Measurements from ENCODE around the gene CYP26B1. TPM values are rescaled to one million over a fixed set of nuclear protein-coding genes. Genes with fewer than 3 reads are reported as not detected.

The CYP26B1 gene
- total and polyA plus RNA-seq, 2 experiments from 2014 or later = 3.9 to 6.5 TPM

DNA sequence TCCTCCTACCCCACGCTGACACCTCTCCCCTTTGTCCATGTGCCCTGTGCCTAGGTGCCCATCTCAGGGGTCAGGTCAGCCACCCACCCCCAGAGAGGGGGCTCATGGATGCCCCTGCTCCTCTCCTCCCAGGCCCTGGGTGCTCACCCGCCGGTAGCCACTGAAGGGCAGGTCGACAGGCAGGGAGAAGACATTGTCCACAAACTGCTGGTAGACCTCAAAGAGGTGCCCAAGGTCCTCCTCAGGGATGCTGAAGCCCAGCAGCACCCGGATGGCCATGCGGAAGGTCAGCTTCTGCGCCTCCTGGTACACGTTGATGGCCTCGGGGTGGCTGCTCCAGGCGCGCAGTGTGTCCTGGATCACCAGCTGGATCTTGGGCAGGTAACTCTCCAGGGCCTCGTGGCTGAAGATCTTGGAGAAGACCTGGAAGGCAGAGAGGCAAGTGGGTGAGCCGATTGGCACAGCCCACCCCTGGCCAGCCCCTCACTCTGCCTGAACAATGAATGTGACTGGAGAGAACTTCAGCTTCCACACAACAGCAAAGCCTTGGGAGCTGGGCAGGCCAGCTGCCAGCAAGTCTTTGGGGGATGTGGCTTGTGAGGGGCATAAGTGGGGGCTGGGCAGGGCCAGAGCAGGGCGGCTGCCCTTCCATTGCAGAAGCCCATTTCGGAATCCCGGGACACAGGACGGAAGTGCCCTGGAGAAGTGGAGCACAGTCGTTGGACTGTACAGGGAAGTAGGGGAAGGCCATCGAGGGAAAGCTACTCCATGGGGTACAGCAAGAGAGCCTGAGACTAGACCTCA, 12.5 kb downstream of the CYP26B1 start:
- H3K36me3 ChIP-seq (replicated peaks; ENCODE audit: insufficient read depth, low read depth) = no peaks in the 10 kb centered on the region
- H3K27me3 ChIP-seq = peaks cover under 1% of the 10 kb centered on the region
- H2AFZ ChIP-seq = no peak overlapping the region
- no peak for DNase-seq (ENCODE audit: low spot score)
- H3K79me2 ChIP-seq = no peaks in the 10 kb centered on the region
- H4K20me1 ChIP-seq (ENCODE audit: insufficient read depth, poor library complexity, severe bottlenecking) = no peaks in the 10 kb centered on the region
- H3K27ac ChIP-seq = no peak overlapping the region
- WGBS (ENCODE audit: low lambda C conversion rate, missing lambda C conversion rate) = 92% methylated on average over 19 of the region's 19 CpGs
- no peak overlapping the region for H3K4me2 ChIP-seq
- TF ChIP-seq, protein P1, sequence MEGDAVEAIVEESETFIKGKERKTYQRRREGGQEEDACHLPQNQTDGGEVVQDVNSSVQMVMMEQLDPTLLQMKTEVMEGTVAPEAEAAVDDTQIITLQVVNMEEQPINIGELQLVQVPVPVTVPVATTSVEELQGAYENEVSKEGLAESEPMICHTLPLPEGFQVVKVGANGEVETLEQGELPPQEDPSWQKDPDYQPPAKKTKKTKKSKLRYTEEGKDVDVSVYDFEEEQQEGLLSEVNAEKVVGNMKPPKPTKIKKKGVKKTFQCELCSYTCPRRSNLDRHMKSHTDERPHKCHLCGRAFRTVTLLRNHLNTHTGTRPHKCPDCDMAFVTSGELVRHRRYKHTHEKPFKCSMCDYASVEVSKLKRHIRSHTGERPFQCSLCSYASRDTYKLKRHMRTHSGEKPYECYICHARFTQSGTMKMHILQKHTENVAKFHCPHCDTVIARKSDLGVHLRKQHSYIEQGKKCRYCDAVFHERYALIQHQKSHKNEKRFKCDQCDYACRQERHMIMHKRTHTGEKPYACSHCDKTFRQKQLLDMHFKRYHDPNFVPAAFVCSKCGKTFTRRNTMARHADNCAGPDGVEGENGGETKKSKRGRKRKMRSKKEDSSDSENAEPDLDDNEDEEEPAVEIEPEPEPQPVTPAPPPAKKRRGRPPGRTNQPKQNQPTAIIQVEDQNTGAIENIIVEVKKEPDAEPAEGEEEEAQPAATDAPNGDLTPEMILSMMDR (IDR thresholded peaks at IDR 0.05; ENCODE audit: poor library complexity) = no peak
- TF ChIP-seq EZH2phosphoT487 (IDR thresholded peaks at IDR 0.05; ENCODE audit: low read depth, severe bottlenecking, unreplicated experiment) (no peak), EZH2 (IDR thresholded peaks at IDR 0.05; ENCODE audit: borderline replicate concordance) (no peak)
- H3K4me1 ChIP-seq (ENCODE audit: insufficient read depth) = peaks cover 7% of the 10 kb centered on the region
- no peaks in the 10 kb centered on the region for H3K9me3 ChIP-seq (ENCODE audit: low read depth)
- H3K4me3 ChIP-seq = no peak overlapping the region
- H3K9me2 ChIP-seq (replicated peaks; ENCODE audit: insufficient read depth) = no peaks in the 10 kb centered on the region

GRCh38 chr2:72134408-72134996, 13.2 kb downstream of the CYP26B1 start:
- Histone ChIP-seq H3K4me1 (ENCODE audit: insufficient read depth) (peaks cover 10% of the 10 kb centered on the region), H2AFZ (no peak overlapping the region), H3K27me3 (peaks cover 4% of the 10 kb centered on the region), H3K4me2 (no peak overlapping the region), H3K9me2 (replicated peaks; ENCODE audit: insufficient read depth) (no peaks in the 10 kb centered on the region), H3K36me3 (replicated peaks; ENCODE audit: insufficient read depth, low read depth) (no peaks in the 10 kb centered on the region), H3K79me2 (no peaks in the 10 kb centered on the region), H3K4me3 (no peak overlapping the region), H4K20me1 (ENCODE audit: insufficient read depth, poor library complexity, severe bottlenecking) (no peaks in the 10 kb centered on the region), H3K9me3 (ENCODE audit: low read depth) (no peaks in the 10 kb centered on the region), H3K27ac (no peak overlapping the region)
- no peak for DNase-seq (ENCODE audit: low spot score)
- TF ChIP-seq EZH2 (IDR thresholded peaks at IDR 0.05; ENCODE audit: borderline replicate concordance) = no peak
- no peak for TF ChIP-seq EZH2phosphoT487 (IDR thresholded peaks at IDR 0.05; ENCODE audit: low read depth, severe bottlenecking, unreplicated experiment)
- TF ChIP-seq, protein P1 (IDR thresholded peaks at IDR 0.05; ENCODE audit: poor library complexity) = no peak
- 83% methylated on average over 10 of the region's 10 CpGs for WGBS (ENCODE audit: low lambda C conversion rate, missing lambda C conversion rate)

GRCh38 chr2:72133721-72134407, 13.8 kb downstream of the CYP26B1 start:
- peaks cover 10% of the 10 kb centered on the region for H3K4me1 ChIP-seq (ENCODE audit: insufficient read depth)
- no peaks in the 10 kb centered on the region for H3K36me3 ChIP-seq (replicated peaks; ENCODE audit: insufficient read depth, low read depth)
- peaks cover 4% of the 10 kb centered on the region for H3K27me3 ChIP-seq
- no peak overlapping the region for H2AFZ ChIP-seq
- no peaks in the 10 kb centered on the region for H3K79me2 ChIP-seq
- no peak overlapping the region for H3K4me2 ChIP-seq
- WGBS (ENCODE audit: low lambda C conversion rate, missing lambda C conversion rate) = 78% methylated on average over 11 of the region's 11 CpGs
- H4K20me1 ChIP-seq (ENCODE audit: insufficient read depth, poor library complexity, severe bottlenecking) = no peaks in the 10 kb centered on the region
- no peak overlapping the region for H3K27ac ChIP-seq
- no peaks in the 10 kb centered on the region for H3K9me3 ChIP-seq (ENCODE audit: low read depth)
- TF ChIP-seq EZH2phosphoT487 (IDR thresholded peaks at IDR 0.05; ENCODE audit: low read depth, severe bottlenecking, unreplicated experiment) = no peak
- TF ChIP-seq EZH2 (IDR thresholded peaks at IDR 0.05; ENCODE audit: borderline replicate concordance) = no peak
- TF ChIP-seq, protein P1 (IDR thresholded peaks at IDR 0.05; ENCODE audit: poor library complexity) = no peak
- no peaks in the 10 kb centered on the region for H3K9me2 ChIP-seq (replicated peaks; ENCODE audit: insufficient read depth)
- DNase-seq (ENCODE audit: low spot score) = no peak
- no peak overlapping the region for H3K4me3 ChIP-seq
